Liver (tissue), 9 donors: ENCODE data around the gene SUGCT. TPM values are rescaled to one million over a fixed set of nuclear protein-coding genes. Genes with fewer than 3 reads are reported as not detected.

Source experiments
- DNase-seq: peaks from one replicate; pipeline ENCODE4 v3.0.0-alpha.2; 2017; ENCODE audit warnings: low spot score
- H3K27ac ChIP-seq, 2 donors: one replicate each; pipeline ENCODE4 v1.7.0; 2013; ENCODE audit warnings: inconsistent platforms in 2 of 2, low read length in 2 of 2, control low read depth in 1 of 2, low read depth in 1 of 2, mild to moderate bottlenecking in 1 of 2
- H3K27me3 ChIP-seq, 4 donors: one replicate each; pipeline versions ENCODE4 v1.6.1 to v1.7.0; 2013; ENCODE audit warnings: low read length in 3 of 4, inconsistent platforms in 1 of 4, mild to moderate bottlenecking in 1 of 4, moderate library complexity in 1 of 4; ENCODE audit not compliant: control insufficient read depth in 4 of 4, insufficient read depth in 4 of 4
- H3K36me3 ChIP-seq, 4 donors: one replicate each; pipeline versions ENCODE4 v1.6.1 to v1.7.0; 2013; ENCODE audit warnings: low read length in 3 of 4, mild to moderate bottlenecking in 3 of 4, low read depth in 1 of 4, moderate library complexity in 1 of 4; ENCODE audit not compliant: control insufficient read depth in 4 of 4, insufficient read depth in 3 of 4
- H3K4me1 ChIP-seq, 4 donors: one replicate each; pipeline versions ENCODE4 v1.6.1 to v1.7.0; 2013; ENCODE audit warnings: low read length in 3 of 4, mild to moderate bottlenecking in 3 of 4, moderate library complexity in 1 of 4; ENCODE audit not compliant: control insufficient read depth in 4 of 4, insufficient read depth in 4 of 4
- H3K4me3 ChIP-seq, 3 donors: one replicate each; pipeline versions ENCODE4 v1.6.1 to v1.7.0; 2013; ENCODE audit warnings: low read length in 3 of 3, control low read depth in 1 of 3, low read depth in 1 of 3, mild to moderate bottlenecking in 1 of 3
- H3K9ac ChIP-seq, 2 donors: one replicate each; pipeline ENCODE4 v1.7.0; 2013; ENCODE audit warnings: low read length in 2 of 2, mild to moderate bottlenecking in 2 of 2, moderate library complexity in 2 of 2, control low read depth in 1 of 2, low read depth in 1 of 2
- H3K9me3 ChIP-seq, 4 donors: one replicate each; pipeline versions ENCODE4 v1.6.1 to v1.7.0; 2013; ENCODE audit warnings: low read length in 3 of 4; ENCODE audit not compliant: control insufficient read depth in 4 of 4
- ATF3 ChIP-seq: IDR thresholded peaks from 2 replicates; pipeline ENCODE4 v1.6.1; 2016; ENCODE audit warnings: antibody characterized with exemption
- CTCF ChIP-seq: fragments of 150-350 bp; IDR thresholded peaks from 2 replicates; pipeline ENCODE4 v1.5.1; 2017; ENCODE audit warnings: improper control_type of control experiment, low read depth, low read length; ENCODE audit not compliant: missing input control
- EGR1 ChIP-seq, 2 donors: IDR thresholded peaks; 2 replicates each; pipeline ENCODE4 v1.6.1; 2016 to 2018; ENCODE audit warnings: antibody characterized with exemption in 2 of 2, low read depth in 2 of 2
- FOXA1 ChIP-seq: IDR thresholded peaks from 2 replicates; pipeline ENCODE4 v1.6.1; 2016; ENCODE audit warnings: antibody characterized with exemption
- FOXA2 ChIP-seq: IDR thresholded peaks from 2 replicates; pipeline ENCODE4 v1.6.1; 2016; ENCODE audit warnings: antibody characterized with exemption
- GABPA ChIP-seq, 2 donors: IDR thresholded peaks in 1 of 2; conservative IDR thresholded peaks in 1 of 2; 2 replicates each; pipeline ENCODE4 v1.6.1; 2016; ENCODE audit warnings: antibody characterized with exemption in 2 of 2, mild to moderate bottlenecking in 1 of 2, moderate library complexity in 1 of 2
- HNF4A ChIP-seq, 2 donors: conservative IDR thresholded peaks; 2 replicates each; pipeline ENCODE4 v1.6.1; 2016; ENCODE audit warnings: antibody characterized with exemption in 2 of 2, mild to moderate bottlenecking in 2 of 2
- HNF4G ChIP-seq: IDR thresholded peaks from 2 replicates; pipeline ENCODE4 v1.6.1; 2016; ENCODE audit warnings: antibody characterized with exemption
- JUND ChIP-seq, 2 donors: IDR thresholded peaks; 2 replicates each; pipeline ENCODE4 v1.6.1; 2016; ENCODE audit warnings: antibody characterized with exemption in 2 of 2
- NR2F2 ChIP-seq: IDR thresholded peaks from 2 replicates; pipeline ENCODE4 v1.6.1; 2016; ENCODE audit warnings: antibody characterized with exemption
- RAD21 ChIP-seq, 2 donors: IDR thresholded peaks; 2 replicates each; pipeline ENCODE4 v1.6.1; 2016; ENCODE audit warnings: antibody characterized with exemption in 2 of 2, mild to moderate bottlenecking in 2 of 2
- RXRA ChIP-seq, 2 donors: IDR thresholded peaks; 2 replicates each; pipeline ENCODE4 v1.6.1; 2017 to 2018; ENCODE audit warnings: antibody characterized with exemption in 2 of 2, mild to moderate bottlenecking in 1 of 2
- SP1 ChIP-seq: IDR thresholded peaks from 2 replicates; pipeline ENCODE4 v1.6.1; 2018; ENCODE audit warnings: antibody characterized with exemption, mild to moderate bottlenecking
- TAF1 ChIP-seq: conservative IDR thresholded peaks from 2 replicates; pipeline ENCODE4 v1.6.1; 2016; ENCODE audit warnings: antibody characterized with exemption, mild to moderate bottlenecking
- YY1 ChIP-seq: IDR thresholded peaks from 2 replicates; pipeline ENCODE4 v1.6.1; 2016; ENCODE audit warnings: antibody characterized with exemption, mild to moderate bottlenecking
- ZBTB33 ChIP-seq: IDR thresholded peaks from 2 replicates; pipeline ENCODE4 v1.6.1; 2016; ENCODE audit warnings: antibody characterized with exemption
- whole genome bisulfite sequencing: extraction: QIAGEN DNeasy Blood & Tissue Kit; methylation state at CpG from one replicate; pipeline ENCODE4 v1.1.7; 2013; 5-methylcytosine and 5-hydroxymethylcytosine counted together
- polyA plus RNA-seq, 2 donors: library from polyadenylated mRNA; stranded (reverse) in 1 of 2; unstranded in 1 of 2; fragments of 200-250 nt in 1 of 2; fragments of >200 nt in 1 of 2; fragmentation: Nextera tagmentation in 1 of 2; extraction: Ambion mirVana in 1 of 2; gene quantifications; one replicate each; pipeline versions ENCODE4 v1.2.1 to v1.2.3, GENCODE V29; 2013 to 2015
- total RNA-seq, 2 donors: library from RNA; depleted of rRNA; stranded (reverse); fragments of >200 nt; gene quantifications; one replicate each; pipeline ENCODE4 v1.2.3, GENCODE V29; 2014
- TF ChIP-seq, protein P1 (sequence below): IDR thresholded peaks from 2 replicates; pipeline ENCODE4 v1.6.1; 2016; ENCODE audit warnings: antibody characterized with exemption, mild to moderate bottlenecking
- TF ChIP-seq, protein P2 (sequence below): IDR thresholded peaks from 2 replicates; pipeline ENCODE4 v1.6.1; 2016; ENCODE audit warnings: antibody characterized with exemption
- donor health status: healthy.
- donor health status: healthy.
- donor health status: healthy.
- donor health status: healthy.
- donor health status: healthy.

Gene SUGCT
- total and polyA plus RNA-seq, 4 donors = 6.2 to 11.9 (median 9.9) TPM

GRCh38 chr7:40148671-40149070, 13.9 kb downstream of the SUGCT start:
- TF ChIP-seq SP1 = no peak
- no peak for TF ChIP-seq RXRA (IDR thresholded peaks at IDR 0.05)
- no peak for TF ChIP-seq CTCF
- TF ChIP-seq FOXA1 = no peak
- TF ChIP-seq TAF1 = no peak
- TF ChIP-seq HNF4A (conservative IDR thresholded peaks at IDR 0.05) = no peak
- no peak for TF ChIP-seq ATF3
- TF ChIP-seq RAD21 (IDR thresholded peaks at IDR 0.05) = no peak
- TF ChIP-seq FOXA2 = no peak
- TF ChIP-seq ZBTB33 = no peak
- no peak for TF ChIP-seq EGR1 (IDR thresholded peaks at IDR 0.05; ENCODE audit: low read depth in 2 of 2)
- no peak for TF ChIP-seq JUND (IDR thresholded peaks at IDR 0.05)
- no peak for TF ChIP-seq GABPA (IDR thresholded peaks at IDR 0.05 in 1 of 2, conservative IDR thresholded peaks at IDR 0.05 in 1 of 2)
- no peak for TF ChIP-seq NR2F2
- no peak for TF ChIP-seq HNF4G
- TF ChIP-seq, protein P1, sequence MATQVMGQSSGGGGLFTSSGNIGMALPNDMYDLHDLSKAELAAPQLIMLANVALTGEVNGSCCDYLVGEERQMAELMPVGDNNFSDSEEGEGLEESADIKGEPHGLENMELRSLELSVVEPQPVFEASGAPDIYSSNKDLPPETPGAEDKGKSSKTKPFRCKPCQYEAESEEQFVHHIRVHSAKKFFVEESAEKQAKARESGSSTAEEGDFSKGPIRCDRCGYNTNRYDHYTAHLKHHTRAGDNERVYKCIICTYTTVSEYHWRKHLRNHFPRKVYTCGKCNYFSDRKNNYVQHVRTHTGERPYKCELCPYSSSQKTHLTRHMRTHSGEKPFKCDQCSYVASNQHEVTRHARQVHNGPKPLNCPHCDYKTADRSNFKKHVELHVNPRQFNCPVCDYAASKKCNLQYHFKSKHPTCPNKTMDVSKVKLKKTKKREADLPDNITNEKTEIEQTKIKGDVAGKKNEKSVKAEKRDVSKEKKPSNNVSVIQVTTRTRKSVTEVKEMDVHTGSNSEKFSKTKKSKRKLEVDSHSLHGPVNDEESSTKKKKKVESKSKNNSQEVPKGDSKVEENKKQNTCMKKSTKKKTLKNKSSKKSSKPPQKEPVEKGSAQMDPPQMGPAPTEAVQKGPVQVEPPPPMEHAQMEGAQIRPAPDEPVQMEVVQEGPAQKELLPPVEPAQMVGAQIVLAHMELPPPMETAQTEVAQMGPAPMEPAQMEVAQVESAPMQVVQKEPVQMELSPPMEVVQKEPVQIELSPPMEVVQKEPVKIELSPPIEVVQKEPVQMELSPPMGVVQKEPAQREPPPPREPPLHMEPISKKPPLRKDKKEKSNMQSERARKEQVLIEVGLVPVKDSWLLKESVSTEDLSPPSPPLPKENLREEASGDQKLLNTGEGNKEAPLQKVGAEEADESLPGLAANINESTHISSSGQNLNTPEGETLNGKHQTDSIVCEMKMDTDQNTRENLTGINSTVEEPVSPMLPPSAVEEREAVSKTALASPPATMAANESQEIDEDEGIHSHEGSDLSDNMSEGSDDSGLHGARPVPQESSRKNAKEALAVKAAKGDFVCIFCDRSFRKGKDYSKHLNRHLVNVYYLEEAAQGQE = no peak
- no peak for TF ChIP-seq YY1
- TF ChIP-seq, protein P2, sequence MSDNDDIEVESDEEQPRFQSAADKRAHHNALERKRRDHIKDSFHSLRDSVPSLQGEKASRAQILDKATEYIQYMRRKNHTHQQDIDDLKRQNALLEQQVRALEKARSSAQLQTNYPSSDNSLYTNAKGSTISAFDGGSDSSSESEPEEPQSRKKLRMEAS = no peak
- Histone ChIP-seq H3K36me3 (no peaks in the 10 kb centered on the region), H3K27me3 (no peaks in the 10 kb centered on the region), H3K4me1 (peaks cover 0 to 2% (median 0%) of the 10 kb centered on the region in 4 donors), H3K9ac (no peak overlapping the region), H3K9me3 (no peaks in the 10 kb centered on the region), H3K27ac (no peak overlapping the region), H3K4me3 (no peak overlapping the region)
- no peak for DNase-seq
- WGBS = 90% methylated on average over 2 of the region's 2 CpGs
